Activated naive CD4-positive, alpha-beta T cell treated with anti-CD3 and anti-CD28 coated beads for 36 hours (primary cell): ENCODE results near the gene TANC1. TPM values are rescaled to one million over a fixed set of nuclear protein-coding genes. Genes with fewer than 3 reads are reported as not detected.

Experiments
- CTCF ChIA-PET: fragments of 350-600 bp; sonication (Branson Sonifier 250); formaldehyde crosslinking; loops from one replicate; lab custom pipeline; 2021; ENCODE audit warnings: antibody characterized with exemption; lab: Charles Lee
- DNase-seq: peaks from one replicate; pipeline ENCODE4 v3.0.0-alpha.2; 2020
- H3K27ac Mint-ChIP-seq: one replicate; pipeline ENCODE4 v1.8.0; 2021; ENCODE audit warnings: mild to moderate bottlenecking, mixed read lengths
- H3K27me3 Mint-ChIP-seq: one replicate; pipeline ENCODE4 v1.8.0; 2021; ENCODE audit warnings: low read depth, mixed read lengths
- H3K36me3 Mint-ChIP-seq: one replicate; pipeline ENCODE4 v1.8.0; 2021; ENCODE audit warnings: low read depth, mixed read lengths
- H3K4me1 Mint-ChIP-seq: one replicate; pipeline ENCODE4 v1.8.0; 2021; ENCODE audit warnings: low read depth, mixed read lengths
- H3K4me3 Mint-ChIP-seq: one replicate; pipeline ENCODE4 v1.8.0; 2021; ENCODE audit warnings: mild to moderate bottlenecking, moderate library complexity, mixed read lengths
- H3K9me3 Mint-ChIP-seq: one replicate; pipeline ENCODE4 v1.8.0; 2021; ENCODE audit warnings: mixed read lengths
- intact Hi-C: fragments of 100-400 bp; cut with micrococcal nuclease; formaldehyde crosslinking; loops from one replicate; pipeline ENCODE4 v1.15.1; 2023
- total RNA-seq, 2 experiments: library from RNA; stranded (reverse); gene quantifications; one replicate each; pipeline ENCODE4 v1.2.3, GENCODE V29; 2021

TANC1 gene
- total RNA-seq, 2 experiments from 2014 or later, result 2.0 to 2.3 TPM

GRCh38 chr2:158936978-158937377, 31.5 kb upstream of the TANC1 start:
- DNase-seq, result no peak
- no peaks in the 10 kb centered on the region for H3K4me1 Mint-ChIP-seq
- no peaks in the 10 kb centered on the region for H3K9me3 Mint-ChIP-seq
- intact Hi-C loops, result no loop called here
- H3K4me3 Mint-ChIP-seq, result no peak overlapping the region
- no peaks in the 10 kb centered on the region for H3K36me3 Mint-ChIP-seq
- no peaks in the 10 kb centered on the region for H3K27me3 Mint-ChIP-seq
- CTCF ChIA-PET, result no interaction called here
- H3K27ac Mint-ChIP-seq, result no peak overlapping the region

GRCh38 chr2:158940356-158940755, 28.1 kb upstream of the TANC1 start:
- no peaks in the 10 kb centered on the region for H3K9me3 Mint-ChIP-seq

GRCh38 chr2:158943973-158944372, 24.5 kb upstream of the TANC1 start:
- CTCF ChIA-PET, result interaction anchor here (0.7 kb wide), 1 partner anchor 29 kb away, joined by 3 read pairs; no protein-coding TSS in a partner anchor
- no peaks in the 10 kb centered on the region for H3K9me3 Mint-ChIP-seq
- no peaks in the 10 kb centered on the region for H3K27me3 Mint-ChIP-seq
- no peaks in the 10 kb centered on the region for H3K4me1 Mint-ChIP-seq
- no peak for DNase-seq
- H3K27ac Mint-ChIP-seq, result no peak overlapping the region
- no peaks in the 10 kb centered on the region for H3K36me3 Mint-ChIP-seq
- intact Hi-C loops, result no loop called here
- no peak overlapping the region for H3K4me3 Mint-ChIP-seq

More at GRCh38 chr2:158940356-158940755, 28.1 kb upstream of the TANC1 start:
- CTCF ChIA-PET, result interaction anchor here (0.6 kb wide), 1 partner anchor 166 kb away, joined by 3 read pairs; no protein-coding TSS in a partner anchor
- intact Hi-C loops, result no loop called here
- Mint-ChIP-seq H3K36me3 (no peaks in the 10 kb centered on the region), H3K4me3 (no peak overlapping the region), H3K4me1 (no peaks in the 10 kb centered on the region), H3K27ac (no peak overlapping the region), H3K27me3 (no peaks in the 10 kb centered on the region)
- no peak for DNase-seq

- H3K4me3 Mint-ChIP-seq, result no peak overlapping the region
- no peak for DNase-seq
- no peaks in the 10 kb centered on the region for H3K9me3 Mint-ChIP-seq
- no peaks in the 10 kb centered on the region for H3K36me3 Mint-ChIP-seq
- H3K27ac Mint-ChIP-seq, result no peak overlapping the region
- intact Hi-C loops, result no loop called here
- H3K4me1 Mint-ChIP-seq, result peaks cover 7% of the 10 kb centered on the region
- no peaks in the 10 kb centered on the region for H3K27me3 Mint-ChIP-seq
- CTCF ChIA-PET, result no interaction called here
Measured at GRCh38 chr2:158948964-158949699, 19.3 kb upstream of the TANC1 start.

- intact Hi-C loops, result no loop called here
- Mint-ChIP-seq H3K27ac (no peak overlapping the region), H3K9me3 (no peaks in the 10 kb centered on the region), H3K4me3 (no peak overlapping the region), H3K4me1 (peaks cover 10% of the 10 kb centered on the region), H3K27me3 (no peaks in the 10 kb centered on the region), H3K36me3 (peaks cover 1% of the 10 kb centered on the region)
- DNase-seq, result no peak
- CTCF ChIA-PET, result no interaction called here
Measured at GRCh38 chr2:158953454-158953853, 15.0 kb upstream of the TANC1 start.

GRCh38 chr2:158953926-158954763, 14.3 kb upstream of the TANC1 start:
- Mint-ChIP-seq H3K4me1 (peaks cover 10% of the 10 kb centered on the region), H3K4me3 (no peak overlapping the region), H3K9me3 (no peaks in the 10 kb centered on the region), H3K27me3 (no peaks in the 10 kb centered on the region), H3K27ac (no peak overlapping the region), H3K36me3 (peaks cover 1% of the 10 kb centered on the region)
- intact Hi-C loops, result no loop called here
- peak; percentile 41 for DNase-seq
- CTCF ChIA-PET, result no interaction called here

- intact Hi-C loops, result no loop called here
- H3K36me3 Mint-ChIP-seq, result peaks cover 1% of the 10 kb centered on the region
- no peak overlapping the region for H3K4me3 Mint-ChIP-seq
Measured at GRCh38 chr2:158955842-158956365, 12.5 kb upstream of the TANC1 start.

GRCh38 chr2:158958365-158958764, 10.1 kb upstream of the TANC1 start:
- Mint-ChIP-seq H3K36me3 (peaks cover 1% of the 10 kb centered on the region), H3K27me3 (no peaks in the 10 kb centered on the region), H3K4me3 (no peak overlapping the region), H3K9me3 (no peaks in the 10 kb centered on the region), H3K27ac (no peak overlapping the region), H3K4me1 (peaks cover 10% of the 10 kb centered on the region)
- intact Hi-C loops, result no loop called here
- CTCF ChIA-PET, result interaction anchor here (0.6 kb wide), 1 partner anchor 57 kb away, joined by 6 read pairs; no protein-coding TSS in a partner anchor
- no peak for DNase-seq

More at GRCh38 chr2:158955842-158956365, 12.5 kb upstream of the TANC1 start:
- Mint-ChIP-seq H3K27ac (no peak overlapping the region), H3K27me3 (no peaks in the 10 kb centered on the region), H3K9me3 (no peaks in the 10 kb centered on the region), H3K4me1 (peaks cover 10% of the 10 kb centered on the region)
- CTCF ChIA-PET, result no interaction called here
- no peak for DNase-seq

- intact Hi-C loops, result no loop called here
- CTCF ChIA-PET, result no interaction called here
- Mint-ChIP-seq H3K9me3 (no peaks in the 10 kb centered on the region), H3K27ac (no peak overlapping the region), H3K36me3 (peaks cover 1% of the 10 kb centered on the region), H3K4me3 (no peak overlapping the region), H3K27me3 (no peaks in the 10 kb centered on the region), H3K4me1 (no peaks in the 10 kb centered on the region)
- no peak for DNase-seq
Measured at GRCh38 chr2:158960193-158960592, 8.2 kb upstream of the TANC1 start.

- Mint-ChIP-seq H3K27ac (no peak overlapping the region), H3K4me1 (no peaks in the 10 kb centered on the region), H3K27me3 (peaks cover 6% of the 10 kb centered on the region), H3K9me3 (no peaks in the 10 kb centered on the region), H3K4me3 (no peak overlapping the region), H3K36me3 (peaks cover 1% of the 10 kb centered on the region)
- intact Hi-C loops, result no loop called here
- no peak for DNase-seq
- CTCF ChIA-PET, result interaction anchor here (0.6 to 0.9 kb wide), 5 partner anchors 11 to 157 kb away, joined by 3 to 5 read pairs (median 4); no protein-coding TSS in a partner anchor
Measured at GRCh38 chr2:158962074-158962473, 6.4 kb upstream of the TANC1 start.

GRCh38 chr2:158963071-158963470, 5.4 kb upstream of the TANC1 start:
- no peaks in the 10 kb centered on the region for H3K9me3 Mint-ChIP-seq
- no peak overlapping the region for H3K27ac Mint-ChIP-seq
- H3K36me3 Mint-ChIP-seq, result no peaks in the 10 kb centered on the region
- H3K27me3 Mint-ChIP-seq, result peaks cover 15% of the 10 kb centered on the region
- H3K4me3 Mint-ChIP-seq, result no peak overlapping the region
- CTCF ChIA-PET, result interaction anchor here (0.9 kb wide), 2 partner anchors 12 to 156 kb away, joined by 3 to 4 read pairs; no protein-coding TSS in a partner anchor
- no peak for DNase-seq
- H3K4me1 Mint-ChIP-seq, result no peaks in the 10 kb centered on the region
- intact Hi-C loops, result no loop called here

- intact Hi-C loops, result loop anchor here (5.0 kb wide), 1 partner anchor 508 kb away; the partner anchor contains the start of genes CCDC148 and PKP4
- DNase-seq, result no peak
- CTCF ChIA-PET, result no interaction called here
- peaks cover 9% of the 10 kb centered on the region for H3K4me1 Mint-ChIP-seq
- H3K27ac Mint-ChIP-seq, result no peak overlapping the region
- H3K36me3 Mint-ChIP-seq, result no peaks in the 10 kb centered on the region
- peaks cover 25% of the 10 kb centered on the region for H3K27me3 Mint-ChIP-seq
- no peak overlapping the region for H3K4me3 Mint-ChIP-seq
- no peaks in the 10 kb centered on the region for H3K9me3 Mint-ChIP-seq
Measured at GRCh38 chr2:158965107-158965506, 3.3 kb upstream of the TANC1 start.
